C4-2B (cell line): ENCODE measurements around the gene ATP5F1B.
A peak's percentile ranks its signal among the peaks of the same experiment; 100 is the strongest.

Experiments used
- H3K27ac ChIP-seq: fragments of 450-650 bp; 2 replicates; pipeline ENCODE4 v1.5.1; 2017
- CTCF ChIP-seq: fragments of 450-650 bp; conservative IDR thresholded peaks from 2 replicates; pipeline ENCODE4 v1.5.1; 2017; ENCODE audit warnings: mild to moderate bottlenecking
- ZFX ChIP-seq: fragments of 450-650 bp; IDR thresholded peaks from 2 replicates; pipeline ENCODE4 v1.6.1; 2017

ATP5F1B gene

GRCh38 chr12:56591961-56592360, 53.8 kb downstream of the ATP5F1B start:
- no peak overlapping the region for H3K27ac ChIP-seq

GRCh38 chr12:56591126-56591525, 54.7 kb downstream of the ATP5F1B start:
- H3K27ac ChIP-seq = no peak overlapping the region
- TF ChIP-seq CTCF (no peak), ZFX (no peak)

More at GRCh38 chr12:56591961-56592360, 53.8 kb downstream of the ATP5F1B start:
- TF ChIP-seq ZFX (no peak), CTCF (no peak)

- TF ChIP-seq CTCF = peak; percentile 69
- no peak for TF ChIP-seq ZFX
- no peak overlapping the region for H3K27ac ChIP-seq
Observed at GRCh38 chr12:56590237-56590830, 55.5 kb downstream of the ATP5F1B start.

GRCh38 chr12:56589783-56590182, 56.0 kb downstream of the ATP5F1B start:
- TF ChIP-seq ZFX (no peak), CTCF (no peak)
- H3K27ac ChIP-seq = no peak overlapping the region
